ENCODE measurements around the gene PCSK6. TPM values are rescaled to one million over a fixed set of nuclear protein-coding genes. Genes with fewer than 3 reads are reported as not detected.
"Not testable (repeated sequence)": the region's sequence is repeated elsewhere in the genome, so short reads cannot be mapped to it uniquely, and the experiment has no call there.

The PCSK6 gene
- total RNA-seq, 1 donor from 2014 or later, result 5.4 TPM

DNA sequence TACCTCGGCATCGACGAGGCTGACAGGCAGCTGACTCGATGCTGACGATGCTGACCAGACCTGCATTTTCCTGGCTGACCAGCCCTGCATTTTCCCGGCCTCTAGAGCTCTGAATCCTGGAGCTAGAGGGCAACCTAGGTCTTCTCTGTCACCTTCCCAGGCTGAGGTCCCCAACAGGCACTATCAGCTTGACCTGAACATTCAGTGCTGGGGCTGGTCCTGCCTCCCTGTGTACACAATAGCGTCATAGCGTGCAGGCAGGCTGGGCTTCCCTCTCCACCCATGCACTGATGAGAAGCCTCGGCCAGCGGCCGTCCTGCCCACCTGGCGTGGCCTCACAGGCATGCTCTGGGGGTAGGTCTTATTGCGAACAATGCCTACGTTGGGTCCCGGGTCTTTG lies 132.2 kb downstream of the PCSK6 start:
- H3K36me3 Mint-ChIP-seq (ENCODE audit: low read depth), result no peaks in the 10 kb centered on the region
- no peaks in the 10 kb centered on the region for H3K27me3 Mint-ChIP-seq (ENCODE audit: low read depth)
- H3K27ac Mint-ChIP-seq (ENCODE audit: unreplicated experiment), result peak overlapping the region; percentile 81
- H3K4me1 Mint-ChIP-seq, result peaks cover 4% of the 10 kb centered on the region
- DNase-seq (ENCODE audit: low read depth, low spot score), result no peak
- TF ChIP-seq, protein P1, sequence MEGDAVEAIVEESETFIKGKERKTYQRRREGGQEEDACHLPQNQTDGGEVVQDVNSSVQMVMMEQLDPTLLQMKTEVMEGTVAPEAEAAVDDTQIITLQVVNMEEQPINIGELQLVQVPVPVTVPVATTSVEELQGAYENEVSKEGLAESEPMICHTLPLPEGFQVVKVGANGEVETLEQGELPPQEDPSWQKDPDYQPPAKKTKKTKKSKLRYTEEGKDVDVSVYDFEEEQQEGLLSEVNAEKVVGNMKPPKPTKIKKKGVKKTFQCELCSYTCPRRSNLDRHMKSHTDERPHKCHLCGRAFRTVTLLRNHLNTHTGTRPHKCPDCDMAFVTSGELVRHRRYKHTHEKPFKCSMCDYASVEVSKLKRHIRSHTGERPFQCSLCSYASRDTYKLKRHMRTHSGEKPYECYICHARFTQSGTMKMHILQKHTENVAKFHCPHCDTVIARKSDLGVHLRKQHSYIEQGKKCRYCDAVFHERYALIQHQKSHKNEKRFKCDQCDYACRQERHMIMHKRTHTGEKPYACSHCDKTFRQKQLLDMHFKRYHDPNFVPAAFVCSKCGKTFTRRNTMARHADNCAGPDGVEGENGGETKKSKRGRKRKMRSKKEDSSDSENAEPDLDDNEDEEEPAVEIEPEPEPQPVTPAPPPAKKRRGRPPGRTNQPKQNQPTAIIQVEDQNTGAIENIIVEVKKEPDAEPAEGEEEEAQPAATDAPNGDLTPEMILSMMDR (conservative IDR thresholded peaks at IDR 0.05), result no peak
- H3K4me3 Mint-ChIP-seq, result no peak overlapping the region
- H3K9me3 Mint-ChIP-seq, result peaks cover 2% of the 10 kb centered on the region

DNA sequence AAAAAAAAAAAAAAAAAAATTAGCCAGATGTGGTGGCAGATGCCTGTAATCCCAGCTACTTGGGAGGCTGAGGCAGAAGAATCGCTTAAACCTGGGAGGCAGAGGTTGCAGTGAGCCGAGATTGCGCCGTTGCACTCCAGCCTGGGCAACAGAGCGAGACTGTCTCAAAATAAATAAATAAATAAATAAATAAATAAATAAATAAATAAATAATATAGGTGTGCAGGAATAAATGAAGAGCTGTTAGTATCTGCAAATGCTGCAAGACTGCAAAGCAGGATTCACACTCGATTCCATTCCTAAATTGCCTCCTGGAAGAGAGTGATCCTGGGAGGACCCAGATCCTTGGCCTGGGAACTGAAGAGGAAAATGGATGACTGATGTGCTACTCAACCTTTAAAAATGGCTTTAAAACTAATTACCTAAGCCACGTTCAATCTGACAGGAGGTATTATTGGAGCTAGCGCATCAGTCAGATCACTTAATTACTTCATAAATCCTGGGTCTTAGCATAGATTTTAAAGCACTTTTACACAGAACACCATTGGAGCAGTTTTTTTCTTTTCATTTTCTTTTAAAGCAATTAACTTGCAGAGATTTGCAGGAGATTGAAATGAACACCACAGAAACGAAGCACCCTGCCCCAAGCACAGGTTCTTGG lies 132.9 kb downstream of the PCSK6 start:
- not testable (repeated sequence) for H3K4me1 Mint-ChIP-seq; H3K27me3 Mint-ChIP-seq (ENCODE audit: low read depth); H3K36me3 Mint-ChIP-seq (ENCODE audit: low read depth); DNase-seq (ENCODE audit: low read depth, low spot score); H3K27ac Mint-ChIP-seq (ENCODE audit: unreplicated experiment); H3K4me3 Mint-ChIP-seq; H3K9me3 Mint-ChIP-seq

- Mint-ChIP-seq H3K4me1 (peaks cover 4% of the 10 kb centered on the region), H3K27me3 (ENCODE audit: low read depth) (no peaks in the 10 kb centered on the region), H3K36me3 (ENCODE audit: low read depth) (no peaks in the 10 kb centered on the region), H3K9me3 (peaks cover 2% of the 10 kb centered on the region), H3K4me3 (no peak overlapping the region), H3K27ac (ENCODE audit: unreplicated experiment) (no peak overlapping the region)
- DNase-seq (ENCODE audit: low read depth, low spot score), result no peak
- TF ChIP-seq, protein P1 (conservative IDR thresholded peaks at IDR 0.05), result no peak
These were observed 133.6 kb downstream of the PCSK6 start for GRCh38 chr15:101355678-101356464.

GRCh38 chr15:101354891-101355623 lies 134.4 kb downstream of the PCSK6 start:
- Mint-ChIP-seq H3K36me3 (ENCODE audit: low read depth) (no peaks in the 10 kb centered on the region), H3K9me3 (peaks cover 2% of the 10 kb centered on the region), H3K27me3 (ENCODE audit: low read depth) (no peaks in the 10 kb centered on the region), H3K27ac (ENCODE audit: unreplicated experiment) (no peak overlapping the region), H3K4me3 (no peak overlapping the region), H3K4me1 (peaks cover 4% of the 10 kb centered on the region)
- no peak for DNase-seq (ENCODE audit: low read depth, low spot score)
- TF ChIP-seq, protein P1 (conservative IDR thresholded peaks at IDR 0.05), result no peak

DNA sequence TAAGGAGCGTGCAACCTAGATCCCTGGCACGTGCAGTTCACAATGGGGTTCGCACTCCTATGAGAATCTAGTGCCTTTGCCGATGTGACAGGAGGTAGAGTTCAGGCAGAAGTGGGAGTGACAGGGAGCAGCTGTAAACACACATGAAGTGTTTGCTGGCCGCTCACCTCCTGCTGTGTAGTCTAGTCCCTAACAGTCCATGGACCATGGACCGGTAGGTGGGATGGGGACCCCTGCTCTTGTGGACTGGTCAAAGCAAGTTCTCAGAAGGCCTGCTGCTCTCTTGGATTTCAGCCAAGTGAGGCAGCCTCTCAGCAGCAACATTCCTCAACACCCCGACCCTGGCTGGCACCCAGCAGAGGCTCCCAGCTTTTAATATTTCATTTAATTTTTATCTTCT lies 136.3 kb downstream of the PCSK6 start:
- peaks cover 2% of the 10 kb centered on the region for H3K9me3 Mint-ChIP-seq
- DNase-seq (ENCODE audit: low read depth, low spot score), result no peak
- TF ChIP-seq, protein P1 (conservative IDR thresholded peaks at IDR 0.05), result no peak
- H3K27ac Mint-ChIP-seq (ENCODE audit: unreplicated experiment), result no peak overlapping the region
- no peak overlapping the region for H3K4me3 Mint-ChIP-seq
- H3K4me1 Mint-ChIP-seq, result peaks cover 2% of the 10 kb centered on the region
- no peaks in the 10 kb centered on the region for H3K36me3 Mint-ChIP-seq (ENCODE audit: low read depth)
- H3K27me3 Mint-ChIP-seq (ENCODE audit: low read depth), result peaks cover 2% of the 10 kb centered on the region
